Mesendoderm (in vitro differentiated cells): ENCODE data around the gene SNAPC4.

Experiments used
- DNase-seq: peaks from one replicate; pipeline ENCODE4 v3.0.0; 2013
- H2AK5ac ChIP-seq: 2 replicates; pipeline ENCODE4 v1.6.1; 2013; ENCODE audit warnings: low read length, inconsistent platforms
- H2BK120ac ChIP-seq: 2 replicates; pipeline ENCODE4 v1.6.1; 2013; ENCODE audit warnings: low read depth, mild to moderate bottlenecking, low read length, moderate library complexity, mixed read lengths
- H2BK15ac ChIP-seq: replicated peaks from 2 replicates; pipeline ENCODE4 v1.6.1; 2013; ENCODE audit warnings: low read depth, mild to moderate bottlenecking, moderate library complexity
- H2BK5ac ChIP-seq: 2 replicates; pipeline ENCODE4 v1.6.1; 2013; ENCODE audit warnings: low read length, inconsistent platforms
- H3K18ac ChIP-seq: 2 replicates; pipeline ENCODE4 v1.6.1; 2013; ENCODE audit warnings: mild to moderate bottlenecking, low read length, mixed read lengths
- H3K23ac ChIP-seq: one replicate; pipeline ENCODE4 v1.6.1; 2013; ENCODE audit warnings: low read length
- H3K27ac ChIP-seq: 2 replicates; pipeline ENCODE4 v1.5.1; 2013; ENCODE audit warnings: low read depth, mild to moderate bottlenecking, inconsistent platforms, low read length, moderate library complexity
- H3K27me3 ChIP-seq: 2 replicates; pipeline ENCODE4 v1.6.1; 2013; ENCODE audit warnings: low read length, control low read depth, mild to moderate bottlenecking, inconsistent platforms; ENCODE audit not compliant: insufficient read depth, poor library complexity
- H3K36me3 ChIP-seq: 2 replicates; pipeline ENCODE4 v1.6.1; 2013; ENCODE audit warnings: low read length, inconsistent platforms; ENCODE audit not compliant: control insufficient read depth, insufficient read depth
- H3K4ac ChIP-seq: one replicate; pipeline ENCODE4 v1.6.1; 2013; ENCODE audit warnings: low read depth, mild to moderate bottlenecking, low read length, moderate library complexity
- H3K4me1 ChIP-seq: 2 replicates; pipeline ENCODE4 v1.6.1; 2013; ENCODE audit warnings: low read depth, low read length, inconsistent platforms; ENCODE audit not compliant: control insufficient read depth
- H3K4me2 ChIP-seq: 2 replicates; pipeline ENCODE4 v1.6.1; 2013; ENCODE audit warnings: low read length
- H3K4me3 ChIP-seq: 2 replicates; pipeline ENCODE4 v1.5.1; 2013; ENCODE audit warnings: mild to moderate bottlenecking, low read length
- H3K56ac ChIP-seq: one replicate; pipeline ENCODE4 v1.6.1; 2013; ENCODE audit warnings: low read length
- H3K79me1 ChIP-seq: 2 replicates; pipeline ENCODE4 v1.6.1; 2013; ENCODE audit warnings: low read length, inconsistent platforms
- H3K79me2 ChIP-seq: 2 replicates; pipeline ENCODE4 v1.6.1; 2013; ENCODE audit warnings: mild to moderate bottlenecking, low read length; ENCODE audit not compliant: control insufficient read depth, insufficient read depth
- H3K9ac ChIP-seq: 2 replicates; pipeline ENCODE4 v1.6.1; 2013; ENCODE audit warnings: low read length, inconsistent platforms
- H4K5ac ChIP-seq: one replicate; pipeline ENCODE4 v1.6.1; 2013; ENCODE audit warnings: low read length
- H4K8ac ChIP-seq: one replicate; pipeline ENCODE4 v1.6.1; 2013; ENCODE audit warnings: low read depth, mild to moderate bottlenecking, control low read depth, low read length, moderate library complexity
- WGBS: extraction: QIAGEN DNeasy Blood & Tissue Kit; methylation state at CpG from one replicate; pipeline ENCODE4 v1.1.7; 2013; ENCODE audit warnings: low lambda C conversion rate, missing lambda C conversion rate; ENCODE audit not compliant: insufficient coverage; ENCODE audit errors: extremely low coverage; 5-methylcytosine and 5-hydroxymethylcytosine counted together

The SNAPC4 gene

GRCh38 chr9:136381966-136382513 is 17.9 kb downstream of the SNAPC4 start:
- Histone ChIP-seq H3K4me2 (no peak overlapping the region), H2BK5ac (no peak overlapping the region), H2BK120ac (no peak overlapping the region), H3K23ac (no peak overlapping the region), H3K56ac (no peak overlapping the region), H3K27me3 (no peaks in the 10 kb centered on the region), H3K9ac (no peak overlapping the region), H2AK5ac (no peak overlapping the region), H3K4me1 (no peaks in the 10 kb centered on the region), H3K27ac (no peak overlapping the region), H4K8ac (no peak overlapping the region), H3K79me1 (no peaks in the 10 kb centered on the region), H3K79me2 (no peaks in the 10 kb centered on the region), H3K4me3 (no peak overlapping the region), H4K5ac (no peak overlapping the region), H3K4ac (no peak overlapping the region), H2BK15ac (no peak overlapping the region), H3K18ac (no peak overlapping the region), H3K36me3 (peaks cover 8% of the 10 kb centered on the region)
- no peak for DNase-seq
- WGBS: no CpG with 5 or more reads among the region's 25 CpGs

GRCh38 chr9:136381311-136381710 is 18.7 kb downstream of the SNAPC4 start:
- H3K27ac ChIP-seq: no peak overlapping the region
- H3K9ac ChIP-seq: no peak overlapping the region
- peaks cover 7% of the 10 kb centered on the region for H3K36me3 ChIP-seq
- no peak overlapping the region for H4K5ac ChIP-seq
- DNase-seq: no peak
- no CpG with 5 or more reads among the region's 9 CpGs for WGBS
- no peaks in the 10 kb centered on the region for H3K79me2 ChIP-seq
- no peak overlapping the region for H3K56ac ChIP-seq
- no peaks in the 10 kb centered on the region for H3K4me1 ChIP-seq
- no peak overlapping the region for H2BK5ac ChIP-seq
- H2BK120ac ChIP-seq: no peak overlapping the region
- H3K4me2 ChIP-seq: no peak overlapping the region
- H3K18ac ChIP-seq: no peak overlapping the region
- no peak overlapping the region for H3K23ac ChIP-seq
- H3K4ac ChIP-seq: no peak overlapping the region
- no peak overlapping the region for H4K8ac ChIP-seq
- H3K4me3 ChIP-seq: no peak overlapping the region
- H3K79me1 ChIP-seq: no peaks in the 10 kb centered on the region
- no peak overlapping the region for H2AK5ac ChIP-seq
- H3K27me3 ChIP-seq: no peaks in the 10 kb centered on the region
- no peak overlapping the region for H2BK15ac ChIP-seq

- Histone ChIP-seq H2AK5ac (no peak overlapping the region), H3K9ac (no peak overlapping the region), H3K27ac (no peak overlapping the region), H4K8ac (no peak overlapping the region), H3K4me1 (no peaks in the 10 kb centered on the region), H3K23ac (no peak overlapping the region), H3K79me2 (no peaks in the 10 kb centered on the region), H2BK120ac (no peak overlapping the region), H3K4ac (no peak overlapping the region), H3K4me2 (no peak overlapping the region), H3K79me1 (no peaks in the 10 kb centered on the region), H3K4me3 (no peak overlapping the region), H3K56ac (no peak overlapping the region), H3K18ac (no peak overlapping the region), H3K27me3 (no peaks in the 10 kb centered on the region), H3K36me3 (peaks cover 7% of the 10 kb centered on the region), H2BK15ac (no peak overlapping the region), H4K5ac (no peak overlapping the region), H2BK5ac (no peak overlapping the region)
- WGBS: no CpG with 5 or more reads among the region's 17 CpGs
- no peak for DNase-seq
Measured at GRCh38 chr9:136380381-136380780, 19.6 kb downstream of the SNAPC4 start.

GRCh38 chr9:136379891-136380290 is 20.1 kb downstream of the SNAPC4 start:
- no peak overlapping the region for H2BK5ac ChIP-seq
- H2BK15ac ChIP-seq: no peak overlapping the region
- no peak overlapping the region for H2AK5ac ChIP-seq
- no peaks in the 10 kb centered on the region for H3K27me3 ChIP-seq
- no peak overlapping the region for H3K27ac ChIP-seq
- no peak overlapping the region for H3K23ac ChIP-seq
- H3K4me2 ChIP-seq: no peak overlapping the region
- H3K79me2 ChIP-seq: no peaks in the 10 kb centered on the region
- DNase-seq: no peak
- peaks cover 7% of the 10 kb centered on the region for H3K36me3 ChIP-seq
- no peak overlapping the region for H4K5ac ChIP-seq
- no peak overlapping the region for H3K4me3 ChIP-seq
- H3K56ac ChIP-seq: no peak overlapping the region
- no peak overlapping the region for H3K18ac ChIP-seq
- no peaks in the 10 kb centered on the region for H3K4me1 ChIP-seq
- no peak overlapping the region for H3K9ac ChIP-seq
- no peaks in the 10 kb centered on the region for H3K79me1 ChIP-seq
- no peak overlapping the region for H4K8ac ChIP-seq
- no peak overlapping the region for H3K4ac ChIP-seq
- WGBS: no CpG with 5 or more reads among the region's 11 CpGs
- no peak overlapping the region for H2BK120ac ChIP-seq

- no peak overlapping the region for H3K4me3 ChIP-seq
- H3K36me3 ChIP-seq: peaks cover 7% of the 10 kb centered on the region
- H3K27me3 ChIP-seq: no peaks in the 10 kb centered on the region
- H2BK5ac ChIP-seq: no peak overlapping the region
- WGBS: no CpG with 5 or more reads among the region's 11 CpGs
- no peak overlapping the region for H3K18ac ChIP-seq
- no peaks in the 10 kb centered on the region for H3K79me1 ChIP-seq
- no peak overlapping the region for H2BK15ac ChIP-seq
- no peak overlapping the region for H3K9ac ChIP-seq
- H3K4ac ChIP-seq: no peak overlapping the region
- H4K8ac ChIP-seq: no peak overlapping the region
- no peak overlapping the region for H4K5ac ChIP-seq
- no peaks in the 10 kb centered on the region for H3K4me1 ChIP-seq
- no peaks in the 10 kb centered on the region for H3K79me2 ChIP-seq
- H3K27ac ChIP-seq: no peak overlapping the region
- H2AK5ac ChIP-seq: no peak overlapping the region
- H2BK120ac ChIP-seq: no peak overlapping the region
- no peak for DNase-seq
- H3K4me2 ChIP-seq: no peak overlapping the region
- no peak overlapping the region for H3K56ac ChIP-seq
- no peak overlapping the region for H3K23ac ChIP-seq
Measured at GRCh38 chr9:136379401-136379800, 20.6 kb downstream of the SNAPC4 start.

GRCh38 chr9:136379003-136379287 is 21.0 kb downstream of the SNAPC4 start:
- no peak overlapping the region for H2BK15ac ChIP-seq
- no peak overlapping the region for H3K27ac ChIP-seq
- WGBS: no CpG with 5 or more reads among the region's 18 CpGs
- H3K4me1 ChIP-seq: no peaks in the 10 kb centered on the region
- no peak overlapping the region for H4K8ac ChIP-seq
- no peak overlapping the region for H3K56ac ChIP-seq
- H3K4me3 ChIP-seq: no peak overlapping the region
- H3K4ac ChIP-seq: no peak overlapping the region
- H3K36me3 ChIP-seq: peaks cover 5% of the 10 kb centered on the region
- no peak overlapping the region for H2AK5ac ChIP-seq
- H3K9ac ChIP-seq: no peak overlapping the region
- no peak overlapping the region for H2BK5ac ChIP-seq
- no peaks in the 10 kb centered on the region for H3K79me1 ChIP-seq
- H3K23ac ChIP-seq: no peak overlapping the region
- H3K18ac ChIP-seq: no peak overlapping the region
- no peak overlapping the region for H2BK120ac ChIP-seq
- H3K79me2 ChIP-seq: no peaks in the 10 kb centered on the region
- H4K5ac ChIP-seq: no peak overlapping the region
- H3K27me3 ChIP-seq: no peaks in the 10 kb centered on the region
- DNase-seq: no peak
- H3K4me2 ChIP-seq: no peak overlapping the region
